Fibroblast of peridontal ligament (primary cell): Measurements from ENCODE around the gene ATP6AP2.
"Not testable (repeated sequence)": the region's sequence is repeated elsewhere in the genome, so short reads cannot be mapped to it uniquely, and the experiment has no call there.

ENCODE experiments used
- DNase-seq: peaks from one replicate; pipeline ENCODE4 v3.0.0-alpha.2; 2010; ENCODE audit errors: extremely low read depth

ATP6AP2 gene, protein sequence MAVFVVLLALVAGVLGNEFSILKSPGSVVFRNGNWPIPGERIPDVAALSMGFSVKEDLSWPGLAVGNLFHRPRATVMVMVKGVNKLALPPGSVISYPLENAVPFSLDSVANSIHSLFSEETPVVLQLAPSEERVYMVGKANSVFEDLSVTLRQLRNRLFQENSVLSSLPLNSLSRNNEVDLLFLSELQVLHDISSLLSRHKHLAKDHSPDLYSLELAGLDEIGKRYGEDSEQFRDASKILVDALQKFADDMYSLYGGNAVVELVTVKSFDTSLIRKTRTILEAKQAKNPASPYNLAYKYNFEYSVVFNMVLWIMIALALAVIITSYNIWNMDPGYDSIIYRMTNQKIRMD

GRCh38 chrX:40580537-40581335 lies at the start of gene ATP6AP2:
TSS of gene ATP6AP2 (plus strand) at chrX:40580970. CDS start at chrX:40581066, 96 bp downstream.
- peak; percentile 90 for DNase-seq

DNA sequence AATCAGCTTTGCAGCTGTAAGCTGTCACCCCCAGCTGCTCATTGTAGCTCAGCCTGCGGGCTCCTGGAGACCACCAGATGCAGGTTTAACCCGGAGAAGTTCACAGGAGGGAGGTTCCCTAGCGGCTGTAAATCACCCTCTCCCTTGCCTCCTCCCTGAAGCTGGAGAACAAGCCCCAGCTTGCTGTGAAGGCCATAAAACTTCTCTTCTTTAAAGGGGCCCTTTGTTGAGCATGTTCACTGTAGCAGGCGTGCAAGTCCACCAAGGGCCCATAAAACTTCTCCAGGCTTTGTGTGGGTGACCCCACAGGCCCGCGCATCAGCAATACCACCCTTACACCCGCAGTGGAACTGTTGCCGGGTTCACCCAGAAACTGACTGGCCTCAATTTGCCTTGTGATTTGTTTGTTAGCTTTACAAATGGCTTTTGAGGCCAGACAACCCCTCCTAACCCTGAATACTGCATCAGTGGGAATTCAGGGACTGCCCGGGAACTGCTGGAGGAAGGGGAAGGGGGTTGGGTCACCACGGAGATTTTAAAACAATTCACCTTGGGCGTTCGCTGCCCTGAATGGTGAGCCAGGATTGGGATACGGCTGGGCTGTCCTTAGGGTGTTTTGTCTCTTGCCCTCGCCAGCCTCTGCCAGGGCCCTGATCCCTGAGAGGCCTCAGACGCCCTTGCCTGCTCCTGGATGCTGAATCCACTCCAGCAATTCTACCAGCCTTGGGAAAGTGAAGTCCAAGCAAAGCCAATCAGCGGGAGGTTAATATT lies 49.5 kb upstream of the ATP6AP2 start:
- no peak for DNase-seq

GRCh38 chrX:40537310-40537709 lies 43.5 kb upstream of the ATP6AP2 start:
- DNase-seq: no peak

DNA sequence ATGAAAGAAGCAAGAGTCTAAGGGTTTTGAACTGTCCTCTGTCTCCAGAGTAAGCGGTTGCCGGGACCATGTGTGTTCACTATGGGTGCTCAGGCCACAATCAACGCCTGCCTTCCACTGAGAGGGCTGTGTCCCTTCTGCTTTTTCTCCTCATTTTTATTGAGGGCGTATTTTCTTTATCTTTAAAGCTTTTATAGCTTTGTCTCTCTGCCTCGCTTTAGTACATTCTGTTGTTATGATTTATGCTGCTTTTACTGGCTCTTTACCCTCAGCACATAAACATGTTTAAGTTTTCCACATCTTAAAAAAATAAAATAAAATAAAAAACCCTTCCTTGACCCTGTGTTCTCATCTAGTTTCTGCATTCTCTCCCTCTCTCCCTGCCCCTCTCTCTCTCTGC lies 42.4 kb upstream of the ATP6AP2 start:
- no peak for DNase-seq

GRCh38 chrX:40539214-40540142 lies 41.3 kb upstream of the ATP6AP2 start:
- DNase-seq: peak; percentile 52

GRCh38 chrX:40542208-40542607 lies 38.6 kb upstream of the ATP6AP2 start:
- no peak for DNase-seq

GRCh38 chrX:40542972-40543371 lies 37.8 kb upstream of the ATP6AP2 start:
- DNase-seq: no peak

DNA sequence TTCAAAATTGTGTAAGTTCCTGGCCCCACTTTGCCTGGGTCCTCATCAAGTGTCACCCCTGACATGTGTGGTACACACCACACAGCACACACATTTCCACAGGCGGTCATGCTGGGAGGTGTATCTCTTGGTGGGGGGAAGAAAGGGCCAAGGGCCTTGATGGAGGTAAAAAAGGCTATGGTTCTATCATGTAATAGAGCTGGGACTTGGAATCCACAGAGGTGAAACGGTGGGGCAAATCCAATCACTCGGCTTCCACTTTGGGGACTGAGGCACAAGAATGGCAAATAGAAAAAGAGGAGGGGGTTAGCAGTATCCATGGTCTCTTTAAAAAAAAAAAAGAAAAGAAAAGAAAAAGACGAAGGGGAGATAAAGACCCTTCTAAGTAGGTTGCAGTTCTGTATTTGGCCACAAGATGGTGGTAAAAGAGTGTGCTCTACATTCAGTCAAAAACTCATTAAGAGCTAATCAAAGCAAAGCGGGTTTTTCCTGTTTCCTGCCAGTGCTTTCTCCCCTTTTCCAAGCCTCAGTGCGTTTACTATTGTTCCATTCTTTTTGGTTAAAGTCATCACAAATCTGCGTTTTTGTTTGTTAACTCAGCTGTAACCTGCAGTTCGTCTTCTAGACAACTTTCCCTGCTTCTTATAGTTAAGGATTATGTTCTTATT lies 37.0 kb upstream of the ATP6AP2 start:
- DNase-seq: peak; percentile 61

GRCh38 chrX:40544343-40545266 lies 36.2 kb upstream of the ATP6AP2 start:
- DNase-seq: peak; percentile 25

- no peak for DNase-seq
Measured at GRCh38 chrX:40546870-40547269, 33.9 kb upstream of the ATP6AP2 start.

GRCh38 chrX:40550066-40550465 lies 30.7 kb upstream of the ATP6AP2 start:
- no peak for DNase-seq

DNA sequence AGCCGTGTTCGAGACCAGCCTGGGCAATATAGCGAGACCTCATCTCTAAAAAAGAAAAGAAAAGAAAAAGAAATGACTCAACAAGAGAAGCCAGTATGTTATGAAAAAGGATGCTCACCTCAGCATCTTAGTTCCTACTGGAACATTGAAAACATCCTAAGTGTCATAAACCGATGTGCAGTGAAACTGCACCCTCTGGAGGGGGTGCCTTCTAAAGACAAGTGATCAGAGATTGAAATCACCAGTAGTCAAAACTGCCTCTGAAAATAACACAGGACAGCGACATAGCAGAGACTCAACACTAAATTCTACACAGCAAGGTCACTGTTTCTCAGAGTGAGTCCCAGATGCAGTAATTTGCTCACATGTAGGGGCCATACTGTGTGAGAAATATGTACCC lies 28.0 kb upstream of the ATP6AP2 start:
- peak; percentile 24 for DNase-seq

DNA sequence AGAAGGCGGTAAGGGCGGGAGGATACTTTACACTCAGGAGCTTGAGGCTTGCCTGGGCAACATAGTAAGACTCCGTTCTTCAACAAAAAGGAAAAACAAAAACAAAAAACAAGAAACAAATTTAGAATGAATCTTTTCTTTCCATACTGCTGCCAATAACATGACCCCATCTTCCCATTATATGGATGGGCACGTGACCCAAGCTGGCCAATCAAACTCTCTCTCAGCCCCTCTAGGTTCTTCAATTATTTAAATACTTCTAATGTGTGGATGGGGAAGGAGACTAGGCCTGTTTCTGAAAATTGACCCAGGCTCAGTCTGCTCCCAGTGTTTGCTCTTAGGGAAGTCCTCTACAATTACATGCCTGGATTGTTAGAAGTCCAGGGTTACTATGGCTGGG lies 22.2 kb upstream of the ATP6AP2 start:
- DNase-seq: no peak

DNA sequence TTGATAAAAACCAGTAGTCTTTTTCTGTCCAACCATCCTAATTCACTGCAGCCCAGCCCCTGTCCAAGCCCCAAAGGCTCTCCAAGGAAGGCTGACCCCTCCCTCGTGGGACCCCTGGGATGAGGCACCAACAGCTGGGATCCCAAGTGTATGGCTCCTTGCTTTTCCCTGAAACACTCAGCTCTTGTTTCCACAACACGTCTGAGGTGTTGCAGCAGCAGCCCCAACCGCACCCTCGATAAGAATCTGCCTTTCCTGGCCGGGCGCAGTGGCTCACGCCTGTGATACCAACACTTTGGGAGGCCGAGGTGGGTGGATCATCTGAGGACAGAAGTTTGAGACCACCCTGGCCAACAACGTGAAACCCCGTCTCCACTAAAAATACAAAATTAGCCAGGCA lies 17.0 kb upstream of the ATP6AP2 start:
- no peak for DNase-seq

DNA sequence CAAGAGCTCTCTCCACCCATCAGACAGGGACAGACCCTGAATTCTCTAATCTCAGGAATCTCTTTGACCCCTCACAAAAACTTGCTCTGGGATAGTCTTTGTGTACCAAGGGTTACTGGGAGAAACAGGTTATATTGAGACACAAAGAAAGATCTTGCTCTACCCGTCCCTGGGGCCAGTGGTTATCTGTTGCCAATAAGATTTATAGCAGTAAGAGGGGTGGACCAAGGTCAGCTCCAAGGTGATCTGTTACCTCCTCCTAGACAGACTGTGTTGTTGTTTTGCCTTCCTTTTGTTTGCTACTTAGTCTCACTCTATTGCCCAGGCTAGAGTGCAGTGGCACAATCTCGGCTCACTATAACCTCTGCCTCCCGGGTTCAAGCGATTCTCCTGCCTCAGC lies 16.3 kb upstream of the ATP6AP2 start:
- no peak for DNase-seq

GRCh38 chrX:40570346-40571093 lies 10.2 kb upstream of the ATP6AP2 start:
- DNase-seq: no peak

- DNase-seq: not testable (repeated sequence)
Measured at GRCh38 chrX:40571164-40571563, 9.6 kb upstream of the ATP6AP2 start.

DNA sequence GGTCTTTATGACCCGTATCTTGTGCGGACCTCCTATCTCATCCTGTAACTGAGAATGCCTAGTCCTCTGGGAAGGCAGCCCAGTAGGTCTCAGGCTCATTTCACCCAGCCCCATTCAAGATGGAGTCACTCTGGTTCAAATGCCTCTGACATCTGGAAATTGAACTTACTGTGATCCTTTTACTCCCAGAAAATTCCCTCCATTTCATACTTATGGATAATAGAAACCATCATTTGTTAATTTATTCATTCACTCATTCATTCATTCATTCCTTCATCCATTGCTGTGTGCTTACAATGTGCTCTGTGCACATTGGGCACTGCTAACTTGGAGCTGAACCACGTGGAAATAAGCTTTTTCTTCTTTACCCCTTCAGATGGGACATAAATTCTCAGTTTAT lies 9.2 kb upstream of the ATP6AP2 start:
- no peak for DNase-seq

DNA sequence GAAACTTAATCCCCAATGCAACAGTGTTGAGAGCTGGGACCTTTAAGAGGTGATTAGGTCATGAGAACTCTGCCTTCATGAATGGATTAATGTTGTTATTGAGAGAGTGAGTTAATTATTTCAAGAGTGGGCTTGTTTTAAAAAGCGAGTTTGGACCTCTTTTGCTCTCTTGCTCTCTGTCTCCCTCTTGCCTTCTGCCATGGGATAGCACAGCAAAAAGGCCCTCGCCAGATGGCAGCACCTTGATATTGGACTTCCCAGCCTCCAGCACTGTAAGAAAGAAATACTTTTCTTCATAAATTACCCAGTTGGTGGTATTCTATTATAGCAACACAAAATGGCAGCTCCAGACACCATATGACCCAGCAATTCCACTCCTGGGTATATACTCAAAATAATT lies 7.0 kb upstream of the ATP6AP2 start:
- DNase-seq: no peak
